Endothelial cell of hepatic sinusoid (primary cell): ENCODE measurements around the gene SERPINA1.
"Not testable (repeated sequence)": the region's sequence is repeated elsewhere in the genome, so short reads cannot be mapped to it uniquely, and the experiment has no call there.

Source experiments
- in situ Hi-C: cut with HindIII; loops from 2 replicates; pipeline ENCODE4 v1.10.0; 2017; ENCODE audit warnings: low sequenced_read_pairs

The SERPINA1 gene

DNA sequence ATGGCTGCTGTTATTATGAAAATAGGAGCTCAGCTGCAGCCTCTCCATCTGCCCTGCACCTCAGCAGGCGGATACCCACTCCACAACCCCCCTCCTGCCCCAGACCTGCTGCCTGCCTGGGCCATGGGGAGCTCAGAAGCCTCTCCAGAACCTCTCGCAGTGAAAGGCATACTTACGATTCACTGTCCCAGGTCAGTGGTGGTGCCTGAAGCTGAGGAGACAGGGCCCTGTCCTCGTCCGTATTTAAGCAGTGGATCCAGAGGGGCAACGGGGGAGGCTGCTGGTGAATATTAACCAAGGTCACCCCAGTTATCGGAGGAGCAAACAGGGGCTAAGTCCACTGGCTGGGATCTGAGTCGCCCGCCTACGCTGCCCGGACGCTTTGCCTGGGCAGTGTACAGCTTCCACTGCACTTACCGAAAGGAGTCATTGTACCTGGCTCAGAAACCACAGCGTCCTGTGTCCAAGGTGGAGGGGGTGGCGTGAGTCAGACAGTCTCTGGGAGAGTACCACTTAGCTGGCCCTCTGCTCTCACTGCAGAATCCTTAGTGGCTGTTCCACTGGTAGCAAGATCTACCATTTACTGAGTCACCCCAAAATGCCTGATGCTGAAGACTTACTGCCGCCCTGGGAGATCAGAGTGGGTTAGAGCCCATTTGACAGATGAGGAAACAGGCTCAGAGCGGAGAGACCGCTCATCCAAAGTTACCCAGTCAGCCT lies at the start of gene SERPINA1:
TSS of gene SERPINA1 (minus strand) at position 219 of the 720 bp plus-strand sequence. CDS start 5,365 bp downstream, outside the sequence.
- in situ Hi-C loops: no loop called here

DNA sequence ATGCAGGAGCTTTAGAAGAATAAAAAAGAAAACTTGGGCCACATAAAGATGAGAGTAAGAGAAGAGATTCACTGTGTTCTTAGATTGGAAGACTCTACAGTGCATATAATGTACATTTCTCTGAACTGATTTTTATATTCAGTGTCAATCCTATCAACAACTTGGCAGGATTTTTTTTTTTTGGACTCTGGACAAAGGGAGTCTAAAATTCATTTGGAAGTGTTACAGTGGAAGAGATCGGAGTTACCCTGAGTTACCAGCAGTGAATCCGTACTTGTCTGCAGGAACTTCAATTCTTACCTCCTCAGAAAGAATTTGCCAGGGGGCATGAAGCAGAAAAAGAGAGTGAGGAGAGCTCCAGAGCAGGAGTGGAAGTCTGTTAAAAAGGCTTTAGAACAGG lies 40.2 kb upstream of the SERPINA1 start:
- in situ Hi-C loops: no loop called here

DNA sequence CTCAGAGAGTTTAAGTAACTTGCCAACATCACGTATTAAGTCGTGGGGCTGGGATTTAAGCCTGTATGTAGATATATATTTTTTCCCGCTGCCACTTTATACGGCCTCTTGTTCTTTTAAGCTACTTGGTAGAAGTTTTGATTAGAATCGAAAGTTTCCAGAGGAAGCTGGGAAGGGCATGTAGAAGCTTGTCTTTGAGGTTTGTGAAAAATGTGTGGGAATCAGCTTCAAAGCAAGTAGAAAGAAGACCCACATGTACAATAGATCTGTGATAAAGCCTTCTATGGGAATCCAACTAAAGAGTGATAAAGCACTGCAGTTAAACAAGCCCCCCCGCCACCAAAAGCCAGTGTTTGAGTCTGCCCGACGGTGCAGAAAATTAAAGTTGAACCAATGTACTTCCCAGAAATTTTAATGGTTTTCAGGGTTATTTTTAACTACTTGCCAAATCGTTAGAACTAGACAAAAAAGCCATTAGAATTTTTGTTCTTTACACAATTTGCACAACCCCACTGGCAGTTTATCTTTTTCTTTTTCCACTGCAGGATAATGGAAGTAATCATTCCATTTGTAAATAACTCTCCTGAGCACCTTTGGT lies 38.7 kb upstream of the SERPINA1 start:
- in situ Hi-C loops: no loop called here

DNA sequence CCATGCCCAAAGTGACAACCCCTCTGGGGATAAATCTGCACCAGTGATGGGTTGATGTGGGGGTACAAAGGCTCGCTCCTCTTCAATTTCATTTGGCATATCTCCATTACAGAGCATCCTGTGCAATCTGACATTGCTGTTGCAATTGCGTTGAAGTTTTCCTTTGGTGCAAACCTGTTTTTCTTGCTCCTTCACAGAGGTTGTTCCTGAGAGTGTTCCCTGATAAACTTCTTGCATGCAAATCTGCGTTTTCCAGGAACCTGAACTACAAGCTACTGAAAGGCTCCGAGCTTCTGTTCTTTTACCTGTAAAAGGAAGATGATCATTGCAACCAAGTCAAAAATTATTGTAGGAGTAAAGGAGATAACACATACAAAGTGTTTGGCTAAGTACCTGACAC lies 38.1 kb upstream of the SERPINA1 start:
- in situ Hi-C loops: no loop called here

DNA sequence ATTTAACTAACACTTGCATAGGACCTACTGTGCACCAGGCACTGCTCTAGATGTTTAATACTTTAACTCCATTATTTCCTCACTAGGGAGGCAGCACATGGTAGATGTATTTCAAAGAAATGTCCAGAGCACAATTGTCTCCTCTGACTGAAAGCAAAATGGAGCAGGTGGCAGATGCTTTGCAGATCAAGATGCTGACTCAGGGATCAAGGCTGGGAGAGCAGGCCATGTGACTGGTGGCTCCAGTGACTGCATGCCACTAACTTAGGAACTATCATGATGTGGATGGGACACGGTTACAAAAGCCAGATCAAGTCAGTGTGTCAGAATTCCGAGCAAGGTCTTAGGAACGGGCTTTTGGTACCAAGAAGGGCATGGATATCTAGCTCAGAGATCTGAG lies 36.0 kb upstream of the SERPINA1 start:
- in situ Hi-C loops: no loop called here

DNA sequence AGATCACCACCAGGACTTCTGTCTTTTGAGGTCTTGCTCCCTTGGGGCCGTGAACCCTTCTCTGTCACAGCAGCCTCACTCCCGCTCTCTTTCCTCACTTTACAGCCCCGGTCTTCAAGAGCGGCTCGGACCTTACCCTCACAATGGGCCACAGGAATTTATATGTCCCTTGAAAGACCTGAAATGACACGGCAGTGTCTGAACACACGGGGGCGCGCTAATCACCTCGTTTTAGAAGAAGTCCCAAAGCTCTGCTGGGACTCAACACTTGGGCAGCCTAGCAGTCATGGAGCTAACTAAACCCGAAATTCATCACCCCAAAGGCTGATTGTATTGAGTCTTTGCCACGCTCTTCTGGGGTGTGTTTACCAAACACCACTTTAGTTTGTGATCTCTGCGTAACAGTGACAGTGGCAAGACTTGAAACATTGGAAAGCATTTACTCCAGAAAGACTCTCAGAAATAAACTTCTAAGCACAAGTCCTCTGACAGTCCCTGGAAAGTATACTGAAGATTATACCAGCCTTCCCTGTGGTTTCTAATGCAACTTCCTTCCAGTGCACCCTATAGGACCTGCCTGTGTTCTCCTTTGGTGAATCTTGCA lies 35.2 kb upstream of the SERPINA1 start:
- in situ Hi-C loops: no loop called here

DNA sequence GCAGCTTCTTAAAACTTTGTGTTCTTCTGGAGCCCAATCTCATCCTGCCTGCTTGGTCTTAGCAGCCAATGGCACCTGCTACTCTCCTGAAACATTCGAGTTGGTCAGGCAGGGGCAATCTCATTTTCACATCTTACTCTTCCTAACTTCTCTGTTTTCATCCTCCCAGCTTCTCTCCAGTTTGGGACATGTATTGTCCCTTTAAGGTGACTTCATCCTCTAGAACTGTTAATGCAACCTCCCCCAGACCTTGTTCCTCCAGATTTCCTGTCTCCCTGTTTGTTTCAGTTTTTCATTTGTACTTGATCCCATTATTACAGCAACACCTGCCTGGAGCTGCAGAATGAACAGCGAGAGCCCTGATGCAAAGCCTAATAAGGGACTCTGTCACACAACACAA lies 32.9 kb upstream of the SERPINA1 start:
- in situ Hi-C loops: no loop called here

DNA sequence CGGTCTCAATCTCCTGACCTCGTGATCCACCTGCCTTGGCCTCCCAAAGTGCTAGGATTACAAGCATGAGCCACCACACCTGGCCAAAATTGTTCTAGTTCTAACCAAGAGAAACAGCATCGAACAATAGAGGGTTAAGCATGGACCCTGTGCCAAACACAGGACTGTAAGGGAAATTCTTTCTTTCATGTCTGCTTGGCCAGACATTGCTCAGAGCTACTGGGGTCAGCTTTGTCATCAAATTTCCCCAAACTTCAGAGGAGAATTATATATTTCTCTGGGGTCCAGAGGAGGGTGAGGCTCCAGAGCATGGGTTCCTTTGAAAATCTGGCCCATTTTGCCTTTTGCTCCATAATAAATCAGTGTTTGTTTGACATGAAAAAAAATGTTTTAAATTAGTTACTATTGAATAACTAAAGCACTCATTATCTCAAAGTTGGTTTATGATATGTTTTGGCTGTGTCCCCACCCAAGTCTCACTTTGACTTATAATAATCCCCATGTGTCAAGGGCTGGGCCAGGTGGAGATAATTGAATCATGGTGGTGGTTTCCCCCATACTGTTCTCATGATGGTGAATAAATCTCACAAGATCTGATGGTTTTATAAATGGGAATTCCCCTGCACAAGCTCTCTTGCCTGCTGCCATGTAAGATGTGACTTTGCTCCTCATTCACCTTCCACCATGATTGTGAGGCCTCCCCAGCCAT lies 29.2 kb upstream of the SERPINA1 start:
- in situ Hi-C loops: not testable (repeated sequence)

DNA sequence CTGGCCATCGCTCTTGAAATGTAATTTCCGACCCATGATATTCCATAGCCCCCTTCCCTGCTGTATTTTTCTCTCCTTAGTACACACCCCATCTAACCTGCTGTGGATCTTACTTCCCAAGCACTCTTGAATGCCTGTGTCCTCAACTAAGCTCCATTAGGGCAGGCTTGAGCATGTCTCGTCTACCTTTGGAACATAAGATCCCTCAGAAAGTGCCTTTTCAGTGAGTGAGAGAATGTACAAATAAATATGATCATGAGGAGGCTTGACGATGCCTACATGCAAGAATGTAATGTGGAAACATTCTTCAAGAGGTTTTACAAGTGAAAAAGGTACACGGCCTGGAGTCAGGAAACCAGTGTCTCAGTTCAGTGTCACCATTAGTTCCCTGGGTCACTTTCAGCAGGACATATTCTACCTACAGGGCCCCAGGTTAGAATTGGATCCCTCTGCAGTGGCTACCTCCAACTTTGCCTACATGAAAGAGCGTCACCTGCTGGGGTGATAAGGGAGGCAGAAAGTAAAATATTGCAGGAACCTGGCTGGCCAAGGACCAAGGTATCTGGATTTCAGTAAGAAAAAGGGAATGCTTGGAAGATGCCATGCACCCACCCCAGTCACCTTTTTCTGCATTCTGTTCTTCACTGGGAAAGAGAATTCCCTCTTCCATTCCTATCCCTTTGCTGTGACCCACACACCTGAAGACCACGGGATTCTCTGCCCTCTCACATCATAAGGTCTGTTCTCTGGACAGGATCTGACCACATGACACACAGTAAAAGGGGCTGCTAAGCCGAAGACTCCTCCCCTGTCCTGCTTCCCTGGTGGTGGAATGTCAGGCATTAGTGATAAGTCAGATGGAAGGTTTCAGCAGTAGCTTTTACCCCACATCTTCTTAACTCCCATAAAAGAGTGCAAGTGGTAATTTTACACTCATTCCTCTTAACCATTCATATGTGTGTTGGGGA lies 24.6 kb upstream of the SERPINA1 start:
- in situ Hi-C loops: no loop called here

DNA sequence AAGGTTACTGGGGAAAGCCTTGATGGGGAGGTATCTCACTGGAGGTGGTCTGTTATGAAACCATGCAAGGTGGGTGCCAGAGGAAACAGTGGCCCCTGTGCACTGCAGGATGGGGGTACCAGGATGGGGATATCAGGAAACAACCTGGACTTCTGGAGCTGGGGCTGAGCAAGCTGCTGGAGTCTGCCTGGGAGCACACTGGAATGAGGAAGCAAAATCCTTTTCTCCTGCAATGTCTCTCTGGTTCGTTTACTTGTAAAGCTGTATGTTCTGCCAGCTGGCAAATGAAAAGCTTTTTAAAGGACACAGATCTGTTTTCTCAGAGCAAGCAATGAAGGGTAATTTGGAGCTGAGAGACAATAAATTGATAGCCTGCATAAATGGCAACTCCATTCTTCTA lies 23.2 kb upstream of the SERPINA1 start:
- in situ Hi-C loops: no loop called here

DNA sequence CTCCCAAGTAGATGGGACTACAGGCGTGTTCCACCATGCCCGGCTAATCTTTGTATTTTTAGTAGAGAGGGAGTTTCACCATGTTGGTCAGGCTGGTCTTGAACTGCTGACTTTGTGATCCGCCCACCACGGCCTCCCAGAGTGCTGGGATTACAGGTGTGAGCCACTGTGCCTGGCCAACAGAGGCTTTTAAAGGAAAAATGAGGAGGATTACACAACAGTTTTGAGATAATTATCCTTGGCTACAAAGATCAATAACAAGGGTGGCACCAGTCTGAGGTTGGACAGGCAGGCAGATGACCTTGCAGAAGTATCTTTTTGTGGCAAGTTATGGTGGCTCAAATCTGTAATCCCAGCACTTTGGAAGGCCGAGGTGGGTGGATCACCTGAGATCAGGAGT lies 21.0 kb upstream of the SERPINA1 start:
- in situ Hi-C loops: not testable (repeated sequence)

DNA sequence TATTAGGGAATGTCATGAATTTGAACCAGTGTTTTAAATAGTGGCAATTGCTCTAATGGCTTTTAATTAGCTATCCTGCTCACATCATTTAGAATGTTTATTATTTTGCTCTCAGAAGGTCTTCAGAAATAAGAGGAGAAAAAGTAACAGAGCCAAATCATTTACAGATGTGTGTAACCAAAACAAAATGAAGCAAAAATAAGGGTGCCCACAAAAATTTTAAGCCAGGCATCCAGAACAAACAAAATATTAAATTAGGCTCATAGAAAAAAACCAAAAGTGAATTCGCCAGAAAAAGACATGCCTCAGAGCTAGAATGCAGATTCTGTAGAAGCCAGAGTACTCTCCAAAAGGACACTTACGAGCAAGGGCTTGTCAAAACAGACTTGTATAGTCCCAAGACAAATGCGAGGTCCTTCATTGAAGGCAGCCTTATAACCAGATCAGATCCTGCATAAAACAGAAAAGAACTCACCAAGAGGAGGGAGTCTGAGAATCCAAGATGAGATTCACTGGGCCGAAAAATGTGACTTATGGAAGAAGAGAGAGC lies 20.2 kb upstream of the SERPINA1 start:
- in situ Hi-C loops: no loop called here

DNA sequence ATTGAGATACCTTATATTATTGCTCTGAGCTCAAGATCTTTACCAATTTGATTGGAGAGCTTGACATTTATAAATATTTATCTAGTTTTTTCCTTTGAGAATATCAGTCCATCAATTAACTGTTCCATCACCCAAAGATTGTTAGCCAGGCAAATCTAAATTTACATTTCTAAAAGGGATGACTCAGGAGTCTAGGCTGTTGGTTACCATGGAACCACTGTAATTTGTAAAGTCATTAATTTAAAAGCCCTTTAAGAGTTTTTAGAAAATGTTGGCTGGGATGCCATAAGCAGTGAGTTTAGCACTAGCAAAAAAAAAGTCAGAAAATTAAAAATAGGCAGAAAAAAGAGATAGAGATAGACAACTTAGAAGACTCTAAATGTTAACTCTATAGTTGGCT lies 19.5 kb upstream of the SERPINA1 start:
- in situ Hi-C loops: no loop called here

DNA sequence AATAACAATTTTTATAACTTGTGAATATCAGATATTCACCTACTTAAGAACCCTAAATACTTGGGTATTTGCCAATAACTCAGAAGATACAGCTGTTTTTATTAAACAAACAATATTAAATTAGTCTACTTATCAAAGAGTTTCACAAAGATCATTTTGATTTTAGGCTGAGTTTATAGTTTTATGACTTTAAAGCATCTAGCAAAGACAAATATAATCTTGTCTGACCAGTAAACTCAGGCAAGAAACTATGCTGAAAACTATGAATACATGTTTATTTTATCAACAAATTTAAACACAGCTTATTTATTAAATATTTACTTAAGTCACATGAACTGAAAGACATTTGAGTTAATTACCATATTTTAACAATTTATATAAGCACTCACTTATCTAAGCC lies 18.5 kb upstream of the SERPINA1 start:
- in situ Hi-C loops: no loop called here

DNA sequence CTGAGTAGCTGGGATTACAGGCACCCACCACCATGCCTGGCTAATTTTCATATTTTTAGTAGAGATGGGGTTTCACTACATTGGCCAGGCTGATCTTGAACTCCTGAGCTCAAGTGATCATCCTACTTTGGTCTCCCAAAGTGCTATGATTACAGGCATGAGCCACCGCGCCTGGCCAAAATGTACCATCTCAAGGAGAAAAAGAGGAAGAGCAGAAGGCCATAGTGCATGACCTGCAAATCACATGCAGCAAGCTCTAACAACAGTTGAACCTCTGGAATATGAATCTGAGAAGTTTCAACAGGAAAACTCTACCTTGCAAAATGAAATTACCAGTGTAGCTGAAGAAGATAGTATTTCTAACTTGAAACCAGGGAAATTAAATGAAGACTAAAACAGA lies 17.1 kb upstream of the SERPINA1 start:
- in situ Hi-C loops: no loop called here

DNA sequence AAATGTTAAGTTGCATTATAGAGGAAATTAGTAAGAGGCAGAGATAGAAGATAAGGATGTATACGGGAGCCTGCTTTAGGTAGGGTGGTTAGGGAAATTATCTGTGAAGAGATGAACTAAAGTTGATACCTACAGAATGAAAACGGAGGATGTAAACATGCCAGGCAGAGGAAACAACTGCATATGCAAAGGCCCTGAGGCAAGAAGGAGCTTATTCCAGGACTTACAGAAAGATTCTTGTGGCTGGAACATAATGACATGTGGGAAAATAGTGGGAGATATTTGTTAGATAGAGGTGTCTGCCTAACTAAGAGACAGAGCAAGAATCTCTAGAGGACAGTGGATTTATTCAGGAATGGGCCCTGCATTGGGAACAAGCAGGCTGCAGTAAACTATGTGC lies 16.2 kb upstream of the SERPINA1 start:
- in situ Hi-C loops: no loop called here

DNA sequence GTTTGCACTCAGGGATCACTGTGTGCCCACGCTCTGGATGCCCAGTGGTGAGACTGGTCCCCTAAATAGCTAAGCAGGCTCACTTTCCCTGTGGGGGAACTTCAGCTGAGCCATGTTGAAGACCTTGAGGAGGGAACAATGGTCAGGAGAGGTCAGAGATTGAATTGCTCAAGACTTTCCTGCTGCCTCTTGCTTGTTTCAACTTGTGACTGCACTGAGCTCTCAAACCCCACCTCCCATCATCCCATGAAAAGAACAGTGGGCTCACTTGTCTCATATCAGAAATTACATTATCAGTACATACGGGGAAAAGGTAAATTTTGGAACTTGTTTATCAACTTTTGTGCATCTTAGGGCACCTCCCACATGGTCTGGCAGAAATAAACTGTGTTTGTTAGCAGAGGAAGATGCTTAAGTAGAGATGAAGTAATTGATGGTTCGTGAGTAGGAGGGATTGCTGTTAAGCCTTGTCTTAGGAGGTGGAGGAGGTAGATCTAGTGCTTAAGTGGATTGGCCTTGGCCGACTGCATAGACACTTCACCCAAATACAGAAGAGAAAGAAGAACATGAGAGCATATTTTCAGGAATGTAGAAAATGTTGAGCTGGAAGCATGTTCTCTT lies 15.0 kb upstream of the SERPINA1 start:
- in situ Hi-C loops: no loop called here

DNA sequence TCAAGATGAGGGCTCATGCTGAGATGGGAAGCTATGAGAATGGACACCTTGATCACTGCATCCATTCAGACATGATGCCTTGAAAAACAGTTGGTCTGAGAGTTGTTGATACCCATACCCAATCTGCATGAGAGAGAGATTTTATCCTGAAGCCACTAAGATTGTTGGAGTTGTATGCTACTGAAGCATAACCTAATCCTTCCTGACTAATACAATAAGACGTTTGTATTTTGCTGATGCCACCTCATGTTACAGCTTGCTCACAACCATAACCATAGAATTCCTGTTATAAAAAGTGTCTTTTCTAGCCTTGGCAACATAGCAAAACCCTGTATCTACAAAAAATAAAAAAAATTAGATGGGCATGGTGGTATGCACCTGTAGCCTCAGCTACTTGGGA lies 12.7 kb upstream of the SERPINA1 start:
- in situ Hi-C loops: no loop called here

DNA sequence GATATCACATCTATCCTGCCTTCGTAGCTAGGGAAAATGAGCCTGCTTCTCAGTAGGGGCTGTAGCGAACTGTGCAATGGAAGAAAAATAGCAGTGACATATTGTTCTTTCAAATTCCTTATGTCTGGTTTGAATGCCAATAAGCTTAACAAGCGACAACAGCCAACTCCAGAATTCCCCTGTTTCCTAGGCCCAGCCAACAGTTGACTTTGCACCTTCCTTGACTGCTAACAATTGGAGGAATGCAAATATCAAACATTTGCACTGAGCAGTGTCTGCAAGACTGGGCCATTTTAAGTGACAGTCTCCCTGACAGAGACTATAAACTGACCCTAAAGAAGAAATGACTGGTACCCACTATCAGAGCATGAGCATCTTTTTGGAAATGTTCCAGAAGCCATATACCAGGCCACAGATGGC lies 12.0 kb upstream of the SERPINA1 start:
- in situ Hi-C loops: no loop called here

DNA sequence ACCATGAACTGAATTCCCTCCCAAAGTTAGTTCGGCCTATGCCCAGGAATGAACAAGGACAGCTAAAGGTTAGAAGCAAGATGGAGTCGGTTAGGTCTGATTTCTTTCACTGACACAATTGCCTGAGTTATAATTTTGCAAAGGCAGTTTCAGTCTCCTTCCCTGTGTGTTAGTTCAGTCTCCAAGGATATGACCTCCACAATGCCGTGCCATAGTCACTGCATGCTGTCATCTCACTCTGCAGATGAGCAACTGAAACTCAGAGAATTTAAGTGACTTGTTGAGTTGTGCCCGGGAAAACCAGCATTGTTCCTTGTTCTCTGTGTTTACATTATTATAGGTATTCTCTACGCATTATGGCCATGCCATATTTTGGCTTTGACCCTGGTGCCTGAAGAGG lies 10.1 kb upstream of the SERPINA1 start:
- in situ Hi-C loops: no loop called here
